GM12878 (cell line): ENCODE results near the gene ZNF768. TPM values are rescaled to one million over a fixed set of nuclear protein-coding genes. Genes with fewer than 3 reads are reported as not detected.

Source experiments
- YY1 ChIP-seq: IDR thresholded peaks from 2 replicates; pipeline ENCODE4 v1.6.1; 2011; ENCODE audit warnings: low read depth, mild to moderate bottlenecking, low read length
- ZNF592 ChIP-seq: fragments of 450-650 bp; IDR thresholded peaks from 2 replicates; pipeline ENCODE4 v1.6.1; 2017; ENCODE audit warnings: mild to moderate bottlenecking, moderate library complexity
- polyA plus RNA-seq, 11 experiments: library from polyadenylated mRNA; depleted of rRNA in 4 of 11; unstranded in 6 of 11; stranded (reverse) in 5 of 11; fragments of >200 nt; fragmentation: Nextera tagmentation in 4 of 11; fragmentation: Illumina TruSeq in 1 of 11; extraction: Ambion mirVana in 4 of 11; extraction: Trizol in 1 of 11; gene quantifications; 1 replicate in 1 of 11; 2 replicates in 10 of 11; pipeline versions ENCODE4 v1.2.1 to v1.2.3, GENCODE V29; 2011 to 2016; ENCODE audit warnings: inconsistent platforms in 2 of 11, missing spikeins in 2 of 11, low read depth in 1 of 11
- total RNA-seq, 4 experiments: library from RNA; depleted of rRNA in 3 of 4; stranded (reverse); fragments of >200 nt in 3 of 4; fragmentation: Illumina TruSeq in 1 of 4; extraction: Trizol in 1 of 4; gene quantifications; 2 replicates each; pipeline versions ENCODE4 v1.2.1 to v1.2.3, GENCODE V29; 2013 to 2021
- TF ChIP-seq, protein P1 (sequence below): fragments of 450-650 bp; IDR thresholded peaks from 2 replicates; pipeline ENCODE4 v1.6.1; 2017; ENCODE audit warnings: mild to moderate bottlenecking
- TF ChIP-seq, protein P2 (sequence below): IDR thresholded peaks from 2 replicates; pipeline ENCODE4 v1.6.1; 2012; ENCODE audit warnings: low read depth, low read length, improper control_type of control experiment

ZNF768 gene
- total and polyA plus RNA-seq, 10 of the 15 experiments (the other 5 are each of a cell fraction or from before 2014, with no cell fraction given): 0.05 to 23.1 (median 9.1) TPM

DNA sequence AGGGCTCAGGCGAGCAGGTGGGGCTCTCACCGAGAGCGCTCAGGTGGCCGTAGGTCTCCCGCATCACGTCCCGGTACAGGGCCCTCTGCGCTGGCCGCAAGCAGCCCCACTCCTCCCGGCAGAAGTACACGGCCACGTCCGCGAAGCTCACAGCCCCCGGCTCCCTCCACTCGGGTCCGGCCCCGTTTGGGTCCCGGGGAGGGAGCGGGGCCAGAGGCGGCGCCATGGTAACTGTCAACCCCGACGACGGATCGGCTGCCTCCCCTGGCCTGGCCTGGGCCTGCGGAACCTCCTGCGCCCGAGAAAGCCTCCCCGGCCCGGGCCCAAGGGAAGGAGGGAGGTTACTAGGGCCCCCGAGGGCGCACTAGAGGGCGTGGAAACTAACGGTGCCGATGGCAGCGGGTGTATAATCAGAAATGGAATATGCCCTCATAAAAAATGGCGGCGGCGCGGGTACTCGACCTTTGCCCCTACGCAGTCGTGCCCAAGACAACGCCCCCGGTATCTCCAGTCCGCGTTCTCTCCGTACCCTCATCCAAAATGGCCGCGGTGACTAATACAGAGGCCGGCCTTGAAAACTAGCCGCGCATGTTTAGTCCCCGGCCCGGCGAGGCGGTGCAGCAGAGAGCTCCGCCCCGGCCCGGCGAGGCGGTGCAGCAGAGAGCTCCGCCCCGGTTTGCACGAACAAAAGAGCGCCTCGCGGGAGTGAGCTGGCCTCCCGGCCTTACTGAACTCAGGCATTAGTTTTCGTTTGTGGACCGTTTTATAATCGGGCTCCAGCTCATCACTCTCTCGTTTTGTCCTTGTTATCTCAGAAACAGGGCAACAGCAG is 31.8 kb upstream of the ZNF768 start, which contains the start of gene ZNF764 (continued):
- TF ChIP-seq ZNF592 (no peak), YY1 (peak; percentile 99)
- TF ChIP-seq, protein P1, sequence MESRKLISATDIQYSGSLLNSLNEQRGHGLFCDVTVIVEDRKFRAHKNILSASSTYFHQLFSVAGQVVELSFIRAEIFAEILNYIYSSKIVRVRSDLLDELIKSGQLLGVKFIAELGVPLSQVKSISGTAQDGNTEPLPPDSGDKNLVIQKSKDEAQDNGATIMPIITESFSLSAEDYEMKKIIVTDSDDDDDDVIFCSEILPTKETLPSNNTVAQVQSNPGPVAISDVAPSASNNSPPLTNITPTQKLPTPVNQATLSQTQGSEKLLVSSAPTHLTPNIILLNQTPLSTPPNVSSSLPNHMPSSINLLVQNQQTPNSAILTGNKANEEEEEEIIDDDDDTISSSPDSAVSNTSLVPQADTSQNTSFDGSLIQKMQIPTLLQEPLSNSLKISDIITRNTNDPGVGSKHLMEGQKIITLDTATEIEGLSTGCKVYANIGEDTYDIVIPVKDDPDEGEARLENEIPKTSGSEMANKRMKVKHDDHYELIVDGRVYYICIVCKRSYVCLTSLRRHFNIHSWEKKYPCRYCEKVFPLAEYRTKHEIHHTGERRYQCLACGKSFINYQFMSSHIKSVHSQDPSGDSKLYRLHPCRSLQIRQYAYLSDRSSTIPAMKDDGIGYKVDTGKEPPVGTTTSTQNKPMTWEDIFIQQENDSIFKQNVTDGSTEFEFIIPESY: no peak
- TF ChIP-seq, protein P2, sequence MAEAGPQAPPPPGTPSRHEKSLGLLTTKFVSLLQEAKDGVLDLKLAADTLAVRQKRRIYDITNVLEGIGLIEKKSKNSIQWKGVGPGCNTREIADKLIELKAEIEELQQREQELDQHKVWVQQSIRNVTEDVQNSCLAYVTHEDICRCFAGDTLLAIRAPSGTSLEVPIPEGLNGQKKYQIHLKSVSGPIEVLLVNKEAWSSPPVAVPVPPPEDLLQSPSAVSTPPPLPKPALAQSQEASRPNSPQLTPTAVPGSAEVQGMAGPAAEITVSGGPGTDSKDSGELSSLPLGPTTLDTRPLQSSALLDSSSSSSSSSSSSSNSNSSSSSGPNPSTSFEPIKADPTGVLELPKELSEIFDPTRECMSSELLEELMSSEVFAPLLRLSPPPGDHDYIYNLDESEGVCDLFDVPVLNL: 0 out of 2 replicates have a peak, but pooled peaks have one; percentile 12
